ENCODE results near the gene ARL2BP.

Gene ARL2BP

DNA sequence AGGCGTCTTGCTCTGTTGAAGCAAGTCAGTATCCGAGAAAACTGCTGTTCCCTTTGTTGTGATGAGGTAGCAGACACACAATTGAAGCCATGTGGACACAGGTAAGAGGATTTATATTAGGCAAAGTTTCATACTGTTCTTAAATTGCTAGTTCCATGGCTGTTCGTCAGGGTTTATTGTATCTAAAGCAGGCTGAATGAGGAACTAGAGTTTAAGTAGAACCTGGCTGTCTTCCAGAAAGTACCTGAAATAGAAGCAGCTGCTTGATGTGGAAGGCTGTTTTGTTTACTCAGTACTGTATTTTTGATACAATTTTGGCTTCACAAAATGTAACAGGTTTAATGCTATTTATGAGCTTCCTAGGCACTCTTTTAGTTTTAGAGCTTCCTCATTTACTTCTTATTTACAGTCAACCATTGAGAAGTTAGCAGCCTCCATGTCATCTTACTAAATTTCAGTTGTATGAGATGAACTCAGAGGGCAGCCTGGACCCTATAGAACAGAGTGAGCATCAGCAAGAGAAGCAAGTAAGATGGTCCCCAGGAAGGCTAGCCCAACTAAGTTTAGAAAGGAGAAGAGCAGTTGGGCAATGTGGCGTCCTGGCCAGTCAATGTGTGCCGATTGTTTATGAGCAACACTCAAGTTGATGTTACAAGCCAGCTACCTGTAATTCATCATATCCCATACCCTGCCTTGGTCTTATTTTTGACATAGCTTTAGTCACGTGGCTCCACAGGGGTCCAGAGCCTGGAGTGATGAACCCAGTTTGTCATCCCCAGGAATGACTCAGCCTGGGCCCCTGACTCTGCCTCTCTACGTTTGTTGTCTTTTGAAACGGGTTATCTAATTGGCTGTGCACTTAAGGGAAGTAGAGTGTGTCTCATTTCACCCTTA, 9.7 kb upstream of the ARL2BP start:
- peak; percentile 67 to 79 (median 74) for DNase-seq

DNA sequence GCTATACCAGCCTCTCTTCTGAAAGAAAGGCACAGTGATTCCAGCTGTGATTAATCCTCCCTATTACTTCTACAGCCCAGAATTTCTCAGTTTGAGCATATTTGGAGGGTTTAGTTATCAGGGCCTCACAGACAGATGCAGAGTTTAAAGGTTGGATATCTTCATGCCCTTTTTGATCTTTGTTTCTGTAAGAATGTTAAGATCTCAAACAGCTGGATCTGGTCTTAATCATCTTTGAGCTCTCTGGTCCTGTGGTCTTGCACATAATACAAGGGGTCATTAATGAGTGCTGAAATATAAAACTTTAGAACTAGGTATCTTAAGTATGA, 9.1 kb upstream of the ARL2BP start:
- DNase-seq = no peak

- DNase-seq = peak in 1 of 3 donors; percentile 24
Measured at GRCh38 chr16:57238682-57239081, 6.4 kb upstream of the ARL2BP start.

DNA sequence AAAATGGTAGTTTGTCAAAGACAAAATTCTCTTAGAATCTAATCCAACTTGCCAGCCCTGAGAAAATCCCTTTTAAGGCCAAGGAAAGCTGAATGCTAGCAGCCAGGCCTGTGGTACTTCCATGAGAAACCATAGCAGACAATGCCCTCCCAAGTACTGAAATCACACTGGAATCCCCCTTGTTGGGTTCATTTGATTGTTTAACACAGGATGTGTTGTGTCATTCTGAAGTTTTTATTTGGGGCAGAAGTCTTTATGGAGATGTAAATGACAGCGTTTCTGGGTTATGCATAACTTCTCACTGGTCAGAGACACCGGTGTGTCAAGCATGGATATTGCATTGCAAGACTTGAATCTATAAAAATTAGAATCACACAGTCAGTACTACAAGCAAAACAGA, 6.0 kb upstream of the ARL2BP start:
- DNase-seq = peak; percentile 66 to 85 (median 76)

GRCh38 chr16:57240851-57241250, 4.2 kb upstream of the ARL2BP start:
- DNase-seq = peak; percentile 47 to 64 (median 61)

DNA sequence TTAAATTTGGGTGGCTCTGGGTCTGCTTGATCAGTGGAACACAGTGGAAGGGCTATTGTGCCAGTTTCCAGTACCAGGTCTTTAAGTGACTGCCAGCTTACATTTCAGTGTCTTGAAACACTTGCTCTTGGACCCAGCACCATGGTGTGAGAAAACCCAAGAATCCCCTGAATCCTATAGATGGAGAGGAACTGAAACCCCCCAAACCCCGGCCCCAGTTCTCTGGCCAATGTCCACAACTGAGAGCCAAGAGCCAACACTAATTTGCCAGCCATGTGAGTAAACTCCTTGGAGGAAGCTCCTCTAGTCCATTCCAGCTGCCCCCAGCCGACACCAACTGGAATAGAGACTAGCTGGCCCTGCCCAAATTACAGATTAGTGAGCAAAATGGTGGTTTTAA, 2.4 kb upstream of the ARL2BP start:
- DNase-seq = no peak

- DNase-seq = no peak
Measured at GRCh38 chr16:57244463-57244766, 644 bp upstream of the ARL2BP start.

DNA sequence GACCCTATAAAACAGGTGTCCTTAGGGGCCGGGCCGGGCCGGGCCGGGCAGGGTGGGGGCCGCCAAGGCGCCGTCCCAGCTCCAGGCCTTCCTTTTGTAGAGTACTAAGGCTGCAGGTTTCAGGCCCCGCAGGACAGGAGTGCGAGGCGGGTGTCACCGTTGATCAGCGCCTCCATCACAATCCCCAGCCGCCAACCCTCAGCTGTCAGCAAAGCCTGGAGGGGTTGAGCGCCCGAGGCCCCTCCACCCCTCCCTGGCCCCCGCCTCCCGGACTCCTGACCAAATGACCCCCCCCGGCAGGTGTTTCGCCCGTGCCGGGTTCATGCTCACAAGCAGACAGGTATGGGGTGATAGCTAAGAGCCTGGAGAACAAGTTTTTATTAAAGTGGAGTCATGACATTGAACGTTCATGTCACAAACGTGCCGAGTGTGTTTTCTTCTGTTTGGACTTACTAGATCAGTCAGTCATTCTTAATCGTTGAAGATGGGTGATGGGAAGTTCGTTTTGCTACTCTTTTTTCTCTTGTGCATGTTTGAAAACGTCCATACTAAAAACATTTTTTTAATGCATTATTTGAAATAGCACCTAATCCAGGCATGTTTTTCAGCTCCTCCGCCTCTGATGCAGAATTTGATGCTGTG, 534 bp downstream of the ARL2BP start:
- no peak for DNase-seq

- no peak for DNase-seq
Measured at GRCh38 chr16:57251352-57251751, 6.3 kb downstream of the ARL2BP start.

GRCh38 chr16:57252148-57252721, 7.2 kb downstream of the ARL2BP start:
- DNase-seq = no peak

DNA sequence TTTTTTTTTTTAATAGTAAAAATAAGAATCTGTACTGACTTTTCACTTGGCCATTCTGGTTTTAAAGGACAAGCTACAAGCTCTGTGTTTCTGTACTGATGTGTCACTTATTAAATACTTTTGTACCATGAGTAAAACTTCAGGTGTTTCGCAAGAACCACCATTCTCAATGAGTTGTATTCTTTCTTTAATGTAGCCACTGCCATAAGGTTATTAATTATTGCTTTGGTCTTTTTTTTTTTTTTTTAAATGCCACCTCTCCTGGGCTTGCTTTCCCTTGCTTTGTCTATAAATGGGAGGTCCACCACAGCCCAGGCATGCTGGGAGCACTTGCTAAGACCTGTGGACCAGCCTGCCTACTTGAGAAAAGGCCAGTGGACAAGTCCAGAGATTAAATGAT, 8.4 kb downstream of the ARL2BP start:
- DNase-seq = no peak

- no peak for DNase-seq
Measured at GRCh38 chr16:57255686-57256415, 10.8 kb downstream of the ARL2BP start.

DNA sequence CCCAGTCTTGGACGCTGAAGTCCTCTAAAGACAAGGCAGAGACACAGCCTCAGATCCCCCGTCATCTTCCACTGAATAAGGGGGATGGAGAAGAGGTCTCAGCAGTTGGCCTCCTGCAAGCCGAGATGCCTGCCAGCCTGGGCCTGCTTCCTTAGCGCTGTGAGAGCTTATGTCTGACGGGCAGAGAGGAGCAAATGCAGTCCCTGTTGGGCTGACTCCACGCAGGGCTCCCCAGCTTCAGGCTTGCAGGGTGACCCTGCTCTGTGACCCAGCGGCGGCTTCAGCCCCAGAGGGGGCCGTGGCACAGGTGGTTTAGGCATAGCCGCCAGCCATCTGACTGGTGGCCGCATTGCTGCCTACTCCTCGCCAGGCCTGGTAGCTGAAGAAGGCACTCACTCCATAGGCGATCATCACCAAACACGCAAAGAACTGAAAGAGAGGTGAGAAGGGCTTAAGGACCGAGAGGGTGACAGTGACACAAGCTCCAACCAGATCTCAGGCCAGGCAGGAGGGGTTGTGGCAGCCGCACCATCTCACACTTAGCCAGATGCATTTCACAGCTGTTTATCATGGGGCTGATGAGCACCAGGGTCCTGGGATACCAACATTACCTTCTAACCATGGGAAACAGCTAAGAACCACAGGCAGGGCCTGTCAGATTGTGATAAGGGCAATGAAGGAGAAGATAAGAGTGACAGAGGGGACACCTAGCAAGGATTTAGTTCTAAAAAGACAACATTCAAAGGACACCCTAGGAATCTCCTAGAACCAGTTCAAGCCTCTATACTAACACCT, 11.7 kb downstream of the ARL2BP start:
- DNase-seq = no peak

GRCh38 chr16:57257455-57258070, 12.5 kb downstream of the ARL2BP start:
- DNase-seq = no peak

- no peak for DNase-seq
Measured at GRCh38 chr16:57258226-57258909, 13.3 kb downstream of the ARL2BP start.

DNA sequence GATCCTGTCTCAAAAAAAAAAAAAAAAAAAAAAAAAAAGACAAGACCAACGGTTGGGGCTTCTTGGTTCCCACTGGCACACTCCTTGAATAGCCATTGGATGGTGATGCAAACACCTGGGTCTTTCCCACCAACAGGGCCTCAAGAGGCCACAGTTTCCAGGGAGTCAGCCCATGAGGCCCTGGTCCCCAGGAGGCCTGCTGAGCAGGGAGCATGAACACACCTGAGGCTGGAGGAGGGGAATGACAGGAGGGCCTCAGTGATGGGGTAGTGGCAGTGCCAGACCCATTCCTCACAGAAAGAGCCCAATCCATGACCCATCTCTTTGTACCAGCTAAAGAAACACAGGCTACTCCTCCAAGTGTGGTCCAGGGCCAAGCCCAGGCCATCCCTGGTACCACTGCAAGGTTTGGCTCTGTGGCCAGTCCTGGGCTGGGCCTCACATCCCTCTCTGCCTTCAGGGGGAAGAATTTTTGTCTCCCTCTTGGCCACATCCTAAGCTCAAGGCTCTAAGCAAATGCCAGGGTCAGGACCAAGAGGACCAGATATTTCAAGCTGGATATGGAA, 13.9 kb downstream of the ARL2BP start:
- DNase-seq = no peak

GRCh38 chr16:57260294-57260929, 15.4 kb downstream of the ARL2BP start:
- DNase-seq = peak; percentile 65 to 76 (median 65)

GRCh38 chr16:57261806-57262205, 16.7 kb downstream of the ARL2BP start:
- no peak for DNase-seq

GRCh38 chr16:57262841-57263540, 17.9 kb downstream of the ARL2BP start:
- DNase-seq = no peak

Measured in suppressor macrophage treated with lipopolysaccharide for 1 hour (primary cell).